ENCODE measurements around the gene TPCN1. TPM values are rescaled to one million over a fixed set of nuclear protein-coding genes. Genes with fewer than 3 reads are reported as not detected.
A peak's percentile ranks its signal among the peaks of the same experiment; 100 is the strongest.

The TPCN1 gene
- total and polyA plus RNA-seq, 2 of the 13 experiments (the other 11 are each of a cell fraction or from before 2014, with no cell fraction given) = 8.0 to 26.8 TPM

GRCh38 chr12:113185180-113186032 lies 35.9 kb upstream of the TPCN1 start, which contains the start of the genes DDX54 and RITA1 (continued):
- peak; percentile 54 for TF ChIP-seq TFDP1 (CRISPR knock-in tag; IDR thresholded peaks at IDR 0.05; ENCODE audit: borderline replicate concordance)
- TF ChIP-seq HMGA1 (CRISPR knock-in tag; conservative IDR thresholded peaks at IDR 0.05) = no peak
- peak; percentile 81; the same call in 1 of the 2 replicates for TF ChIP-seq GFI1 (CRISPR knock-in tag; IDR thresholded peaks at IDR 0.05; ENCODE audit: borderline replicate concordance)
- TF ChIP-seq HCFC1 (IDR thresholded peaks at IDR 0.05; ENCODE audit: low read depth, low read length) = no peak
- TF ChIP-seq FOXA1 (IDR thresholded peaks at IDR 0.05) = no peak
- peak; percentile 42; the same call in 1 of the 2 replicates for TF ChIP-seq FOXA1 (CRISPR knock-in tag; IDR thresholded peaks at IDR 0.05)
- no peak; the same call in 1 of the 2 replicates for TF ChIP-seq ADNP (CRISPR knock-in tag; IDR thresholded peaks at IDR 0.05)
- TF ChIP-seq ZNF512B (CRISPR knock-in tag; IDR thresholded peaks at IDR 0.05; ENCODE audit: borderline replicate concordance) = peak; percentile 81; the same call in 1 of the 2 replicates
- no peak for TF ChIP-seq ZFP41 (CRISPR knock-in tag; IDR thresholded peaks at IDR 0.05; ENCODE audit: borderline replicate concordance)
- TF ChIP-seq KMT2B (CRISPR knock-in tag; IDR thresholded peaks at IDR 0.05) = no peak; the same call in 1 of the 2 replicates
- TF ChIP-seq ZNF260 (CRISPR knock-in tag; IDR thresholded peaks at IDR 0.05; ENCODE audit: borderline replicate concordance, low read depth) = no peak
- TF ChIP-seq NRL (CRISPR knock-in tag; IDR thresholded peaks at IDR 0.05; ENCODE audit: borderline replicate concordance) = peak; percentile 86
- TF ChIP-seq ZNF660 (CRISPR knock-in tag; IDR thresholded peaks at IDR 0.05; ENCODE audit: borderline replicate concordance, low read depth) = no peak
- TF ChIP-seq MAF1 (CRISPR knock-in tag; IDR thresholded peaks at IDR 0.05; ENCODE audit: borderline replicate concordance) = no peak
- TF ChIP-seq JUN (CRISPR knock-in tag; IDR thresholded peaks at IDR 0.05) = no peak
- TF ChIP-seq GPN1 (CRISPR knock-in tag; IDR thresholded peaks at IDR 0.05; ENCODE audit: borderline replicate concordance) = 0 out of 2 replicates have a peak, but pooled peaks have one; percentile 88
- no peak for TF ChIP-seq CENPBD1 (CRISPR knock-in tag; IDR thresholded peaks at IDR 0.05; ENCODE audit: borderline replicate concordance, low read depth)
- peak; percentile 37; the same call in 1 of the 2 replicates for TF ChIP-seq ZSCAN20 (CRISPR knock-in tag; IDR thresholded peaks at IDR 0.05; ENCODE audit: borderline replicate concordance)
- no peak for TF ChIP-seq ZBTB8A (CRISPR knock-in tag; IDR thresholded peaks at IDR 0.05; ENCODE audit: borderline replicate concordance, low read depth)
- TF ChIP-seq POGZ (CRISPR knock-in tag; IDR thresholded peaks at IDR 0.05) = peak; percentile 71
- no peak for TF ChIP-seq GTF3A (CRISPR knock-in tag; conservative IDR thresholded peaks at IDR 0.05)
- no peak for TF ChIP-seq THAP8 (CRISPR knock-in tag; IDR thresholded peaks at IDR 0.05; ENCODE audit: borderline replicate concordance)
